T-helper 2 cell treated with Interferon-gamma antibody and Interleukin-4, amounts not matched to agents 100 ng/mL and 5 ng/mL, for 36 hours (primary cell): ENCODE results near the gene JARID2. TPM values are rescaled to one million over a fixed set of nuclear protein-coding genes. Genes with fewer than 3 reads are reported as not detected.

Experiments
- intact Hi-C: fragments of 100-400 bp; cut with micrococcal nuclease; formaldehyde crosslinking; loops from one replicate; pipeline ENCODE4 v1.15.1; 2023
- total RNA-seq: library from RNA; stranded (reverse); gene quantifications from 2 replicates; pipeline ENCODE4 v1.2.3, GENCODE V29; 2022

JARID2 gene
- total RNA-seq, 1 donor from 2014 or later, result 32.0 TPM

GRCh38 chr6:15330174-15330944 lies 84.5 kb downstream of the JARID2 start:
- intact Hi-C loops, result no loop called here

- intact Hi-C loops, result no loop called here
Observed at GRCh38 chr6:15331143-15331542, 85.3 kb downstream of the JARID2 start.

- intact Hi-C loops, result no loop called here
Observed at GRCh38 chr6:15331629-15332251, 85.9 kb downstream of the JARID2 start.

- intact Hi-C loops, result no loop called here
Observed at GRCh38 chr6:15332446-15332845, 86.6 kb downstream of the JARID2 start.

- intact Hi-C loops, result no loop called here
Observed at GRCh38 chr6:15335385-15335784, 89.5 kb downstream of the JARID2 start.

GRCh38 chr6:15335916-15336315 lies 90.0 kb downstream of the JARID2 start:
- intact Hi-C loops, result no loop called here

- intact Hi-C loops, result no loop called here
Observed at GRCh38 chr6:15336900-15337560, 91.2 kb downstream of the JARID2 start.

GRCh38 chr6:15337582-15337981 lies 91.7 kb downstream of the JARID2 start:
- intact Hi-C loops, result no loop called here

GRCh38 chr6:15338476-15338875 lies 92.6 kb downstream of the JARID2 start:
- intact Hi-C loops, result no loop called here

GRCh38 chr6:15339081-15339480 lies 93.2 kb downstream of the JARID2 start:
- intact Hi-C loops, result no loop called here

GRCh38 chr6:15340105-15340601 lies 94.3 kb downstream of the JARID2 start:
- intact Hi-C loops, result loop anchor here (5.0 kb wide), 1 partner anchor 43 kb away; no protein-coding TSS in a partner anchor

- intact Hi-C loops, result loop anchor here (5.0 kb wide), 1 partner anchor 43 kb away; no protein-coding TSS in a partner anchor
Observed at GRCh38 chr6:15340775-15341174, 94.9 kb downstream of the JARID2 start.

GRCh38 chr6:15341311-15342001 lies 95.6 kb downstream of the JARID2 start:
- intact Hi-C loops, result loop anchor here (5.0 kb wide), 1 partner anchor 44 kb away; no protein-coding TSS in a partner anchor

- intact Hi-C loops, result loop anchor here (5.0 kb wide), 1 partner anchor 45 kb away; no protein-coding TSS in a partner anchor
Observed at GRCh38 chr6:15342114-15342513, 96.2 kb downstream of the JARID2 start.

GRCh38 chr6:15343490-15344191 lies 97.8 kb downstream of the JARID2 start:
- intact Hi-C loops, result loop anchor here (5.0 kb wide), 1 partner anchor 46 kb away; no protein-coding TSS in a partner anchor

GRCh38 chr6:15344192-15344519 lies 98.3 kb downstream of the JARID2 start:
- intact Hi-C loops, result loop anchor here (5.0 kb wide), 1 partner anchor 47 kb away; no protein-coding TSS in a partner anchor

- intact Hi-C loops, result loop anchor here (5.0 kb wide), 1 partner anchor 48 kb away; no protein-coding TSS in a partner anchor
Observed at GRCh38 chr6:15344831-15345230, 99.0 kb downstream of the JARID2 start.

- intact Hi-C loops, result no loop called here
Observed at GRCh38 chr6:15346315-15346714, 100.4 kb downstream of the JARID2 start.

- intact Hi-C loops, result no loop called here
Observed at GRCh38 chr6:15348528-15348927, 102.7 kb downstream of the JARID2 start.

- intact Hi-C loops, result no loop called here
Observed at GRCh38 chr6:15349379-15349778, 103.5 kb downstream of the JARID2 start.
